Neural progenitor cell (in vitro differentiated cells): Measurements from ENCODE around the gene APLF.

Experiments used
- CTCF ChIP-seq: fragments of 200-600 bp; sonication (generic); IDR thresholded peaks from 2 replicates; pipeline ENCODE4 v1.5.1; 2017; ENCODE audit warnings: antibody characterized with exemption, mild to moderate bottlenecking
- EZH2 ChIP-seq: fragments of 200-600 bp; sonication (generic); IDR thresholded peaks from 2 replicates; pipeline ENCODE4 v1.6.1; 2017; ENCODE audit warnings: antibody characterized with exemption, mild to moderate bottlenecking, moderate library complexity
- EZH2phosphoT487 ChIP-seq: fragments of 200-600 bp; sonication (generic); IDR thresholded peaks from 2 replicates; pipeline ENCODE4 v1.6.1; 2017; ENCODE audit warnings: antibody characterized with exemption

GRCh38 chr2:68441994-68442322 is 25.4 kb upstream of the APLF start:
- TF ChIP-seq EZH2 (no peak), CTCF (no peak), EZH2phosphoT487 (no peak)
